ENCODE data around the gene VWA5B2.
"Not testable (repeated sequence)": the region's sequence is repeated elsewhere in the genome, so short reads cannot be mapped to it uniquely, and the experiment has no call there.

VWA5B2 gene

GRCh38 chr3:184261854-184262763, 32.7 kb downstream of the VWA5B2 start:
- TF ChIP-seq CTCF (conservative IDR thresholded peaks at IDR 0.05), result no peak
- TF ChIP-seq ZFX (IDR thresholded peaks at IDR 0.05), result no peak
- peak overlapping the region; percentile 55 for H3K27ac ChIP-seq

- no peak overlapping the region for H3K27ac ChIP-seq
- no peak for TF ChIP-seq ZFX (IDR thresholded peaks at IDR 0.05)
- TF ChIP-seq CTCF (conservative IDR thresholded peaks at IDR 0.05), result no peak
These were observed 33.4 kb downstream of the VWA5B2 start for GRCh38 chr3:184262764-184263179.

GRCh38 chr3:184267249-184267648, 37.9 kb downstream of the VWA5B2 start:
- H3K27ac ChIP-seq, result not testable (repeated sequence)

- no peak overlapping the region for H3K27ac ChIP-seq
- TF ChIP-seq ZFX (IDR thresholded peaks at IDR 0.05), result no peak
These were observed 42.9 kb downstream of the VWA5B2 start for GRCh38 chr3:184272269-184272668.

- no peak overlapping the region for H3K27ac ChIP-seq
- TF ChIP-seq CTCF (conservative IDR thresholded peaks at IDR 0.05), result no peak
These were observed 46.0 kb downstream of the VWA5B2 start for GRCh38 chr3:184275381-184275701.

GRCh38 chr3:184275961-184276910, 46.9 kb downstream of the VWA5B2 start, which contains the start of gene ECE2:
ECE2 (plus strand) TSS chr3:184276022; CDS start chr3:184276154, 132 bp downstream.
- no peak within 1 kb of the TSS for H3K27ac ChIP-seq
- no peak for TF ChIP-seq CTCF (conservative IDR thresholded peaks at IDR 0.05)
- no peak for TF ChIP-seq ZFX (IDR thresholded peaks at IDR 0.05)

GRCh38 chr3:184277366-184277765, 48.0 kb downstream of the VWA5B2 start:
- no peak overlapping the region for H3K27ac ChIP-seq
- TF ChIP-seq ZFX (IDR thresholded peaks at IDR 0.05) (no peak), CTCF (conservative IDR thresholded peaks at IDR 0.05) (no peak)

GRCh38 chr3:184282941-184283340, 53.6 kb downstream of the VWA5B2 start:
- H3K27ac ChIP-seq, result no peak overlapping the region
- TF ChIP-seq CTCF (conservative IDR thresholded peaks at IDR 0.05), result no peak
- TF ChIP-seq ZFX (IDR thresholded peaks at IDR 0.05), result no peak
